Measurements from ENCODE around the gene SLC16A12.

The SLC16A12 gene

DNA sequence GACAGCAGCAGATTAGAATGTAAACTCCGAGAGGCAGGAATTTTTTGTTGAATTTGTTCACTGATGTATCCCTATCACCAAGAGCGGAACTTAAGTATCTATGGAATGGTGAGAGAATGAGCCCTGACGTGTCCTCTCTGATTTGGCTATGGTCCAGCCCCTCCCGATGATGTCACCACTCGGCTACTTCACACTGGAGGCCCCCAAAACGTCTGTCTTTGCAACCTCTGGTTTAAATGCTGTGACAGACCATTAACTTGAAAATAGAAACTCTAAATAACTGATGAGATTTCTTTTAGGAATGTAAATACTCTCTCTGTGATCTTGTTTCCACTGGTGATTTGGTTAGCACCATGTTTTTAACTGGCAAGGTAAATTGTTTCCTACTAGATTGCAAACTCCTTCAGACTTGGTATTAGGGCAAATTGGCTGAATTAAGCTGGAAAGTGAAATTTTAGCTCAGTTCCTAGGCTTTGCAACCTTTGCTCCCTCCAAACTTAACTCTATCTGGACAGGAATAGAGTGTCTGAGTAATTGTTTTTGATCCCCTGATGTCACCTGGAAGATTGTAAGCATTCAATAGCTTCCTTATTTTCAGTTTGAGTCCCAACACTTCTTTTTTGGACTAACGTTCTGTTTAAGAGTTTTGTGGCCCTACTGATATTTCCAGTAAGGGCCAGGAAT, 19.1 kb downstream of the SLC16A12 start:
- in situ Hi-C loops (cut with MboI; ENCODE audit: low sequenced_read_pairs), result no loop called here

DNA sequence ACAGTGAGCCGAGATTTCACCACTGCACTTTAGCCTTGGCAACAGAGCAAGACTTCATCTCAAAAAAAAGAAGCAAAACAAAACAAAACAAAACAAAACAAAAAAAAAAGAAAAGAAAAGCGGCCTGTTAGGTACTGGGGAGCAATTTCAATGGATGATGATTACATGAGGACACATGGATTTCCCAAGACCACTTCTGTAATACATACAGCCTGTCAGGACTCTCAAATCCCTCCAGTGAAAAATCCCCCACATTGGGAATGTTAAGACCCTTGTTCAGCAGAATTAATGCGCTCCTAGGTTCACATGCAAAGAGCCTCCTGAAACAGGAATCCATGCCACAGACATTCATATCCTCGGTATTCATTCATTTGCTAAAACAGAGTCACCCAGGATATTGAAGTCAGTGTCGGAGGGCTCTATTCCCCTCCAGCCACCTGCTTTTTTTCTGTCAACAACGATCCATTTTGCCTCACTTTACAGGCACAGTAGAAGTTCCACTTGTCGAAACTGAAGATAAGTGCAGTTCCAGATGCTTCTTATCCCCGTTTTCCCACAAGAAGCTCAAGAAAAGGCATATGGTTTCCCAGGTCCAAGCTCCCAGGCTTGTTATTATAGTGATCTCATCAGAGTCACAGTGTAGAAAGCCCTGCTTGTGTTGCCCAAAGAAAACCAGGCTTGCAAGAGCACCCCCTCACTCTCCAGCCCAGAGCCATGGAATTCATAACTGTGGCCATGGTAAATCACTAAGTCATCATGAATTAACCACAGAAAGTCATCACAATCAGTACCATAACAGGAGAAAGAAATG, 20.2 kb downstream of the SLC16A12 start:
- in situ Hi-C loops (cut with MboI; ENCODE audit: low sequenced_read_pairs), result no loop called here

DNA sequence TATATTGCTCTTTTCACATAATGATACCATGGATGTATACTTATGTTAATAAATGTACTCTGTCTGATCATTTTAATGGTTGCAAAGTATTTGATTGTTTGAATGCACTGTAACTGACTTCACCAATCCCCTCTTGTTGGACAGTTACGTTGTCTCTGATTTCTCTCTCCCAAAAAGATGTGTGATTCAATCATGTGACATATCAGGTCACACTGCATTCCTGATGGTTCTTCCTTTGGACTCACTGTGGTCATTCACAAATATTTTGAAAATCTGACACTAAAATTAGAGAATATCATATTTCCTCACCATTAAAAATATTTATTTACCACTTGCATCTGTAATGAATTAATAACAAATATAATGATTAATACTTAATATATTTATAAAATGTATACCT, 22.2 kb downstream of the SLC16A12 start:
- in situ Hi-C loops (cut with MboI; ENCODE audit: low sequenced_read_pairs), result no loop called here

GRCh38 chr10:89505640-89506275, 29.6 kb downstream of the SLC16A12 start:
- in situ Hi-C loops (cut with MboI; ENCODE audit: low sequenced_read_pairs), result no loop called here

- in situ Hi-C loops (cut with MboI; ENCODE audit: low sequenced_read_pairs), result no loop called here
These were observed 30.7 kb downstream of the SLC16A12 start for GRCh38 chr10:89504691-89505090.

DNA sequence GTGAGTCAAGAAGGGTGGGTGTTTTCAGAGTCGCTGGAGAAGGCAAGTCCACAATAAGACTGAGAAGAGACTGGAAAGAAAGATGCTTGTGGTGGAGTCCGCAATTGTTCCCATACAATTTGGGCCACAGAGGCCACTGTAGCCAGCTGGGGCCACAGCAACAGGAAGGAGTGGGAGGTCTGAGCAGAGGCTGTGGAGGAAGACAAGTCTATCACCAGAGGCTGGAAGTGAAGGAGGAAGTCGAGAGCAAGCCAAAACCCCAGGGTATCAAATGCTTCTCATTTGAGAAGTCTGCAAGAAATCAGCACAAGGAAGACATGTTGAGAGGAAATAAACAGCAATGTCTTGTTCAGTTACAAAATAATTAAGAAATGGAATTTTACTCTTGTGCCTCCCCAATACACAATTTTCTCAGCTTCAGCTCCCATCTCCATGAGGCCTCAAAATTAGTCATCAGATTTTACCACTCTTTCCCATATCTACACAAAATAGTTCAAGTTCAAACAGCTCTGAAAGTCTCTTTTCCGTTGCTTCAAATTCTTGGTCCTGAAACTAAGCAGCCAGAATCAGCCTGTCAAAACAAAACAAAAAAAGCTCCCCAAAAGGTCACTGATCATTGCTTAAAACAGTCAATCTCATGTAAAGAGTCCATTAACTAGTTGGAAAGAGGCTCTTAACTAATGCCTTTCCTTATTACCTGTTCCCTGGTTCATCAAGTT, 31.6 kb downstream of the SLC16A12 start:
- in situ Hi-C loops (cut with MboI; ENCODE audit: low sequenced_read_pairs), result no loop called here

DNA sequence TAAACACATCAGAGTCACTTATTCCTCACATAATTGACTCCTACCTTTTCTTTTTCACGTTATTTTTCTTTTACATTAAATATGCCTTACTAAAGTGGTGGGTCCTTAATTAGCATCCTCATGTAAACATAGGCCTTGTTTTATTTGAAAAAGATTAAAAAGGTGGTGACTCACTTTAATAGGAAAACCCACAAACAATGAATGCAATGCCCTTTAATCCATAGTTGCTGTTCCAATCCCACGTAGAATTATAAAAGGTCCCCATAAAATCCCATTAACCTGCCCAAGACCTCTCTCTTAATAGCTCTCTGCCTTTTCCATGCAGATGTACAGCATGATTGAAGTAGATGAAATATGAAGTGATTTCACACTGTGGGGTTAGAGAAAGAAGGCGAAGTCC, 32.2 kb downstream of the SLC16A12 start:
- in situ Hi-C loops (cut with MboI; ENCODE audit: low sequenced_read_pairs), result no loop called here

- in situ Hi-C loops (cut with MboI; ENCODE audit: low sequenced_read_pairs), result no loop called here
These were observed 32.8 kb downstream of the SLC16A12 start for GRCh38 chr10:89502549-89502948.

GRCh38 chr10:89494575-89494974, 40.8 kb downstream of the SLC16A12 start:
- in situ Hi-C loops (cut with MboI; ENCODE audit: low sequenced_read_pairs), result no loop called here

DNA sequence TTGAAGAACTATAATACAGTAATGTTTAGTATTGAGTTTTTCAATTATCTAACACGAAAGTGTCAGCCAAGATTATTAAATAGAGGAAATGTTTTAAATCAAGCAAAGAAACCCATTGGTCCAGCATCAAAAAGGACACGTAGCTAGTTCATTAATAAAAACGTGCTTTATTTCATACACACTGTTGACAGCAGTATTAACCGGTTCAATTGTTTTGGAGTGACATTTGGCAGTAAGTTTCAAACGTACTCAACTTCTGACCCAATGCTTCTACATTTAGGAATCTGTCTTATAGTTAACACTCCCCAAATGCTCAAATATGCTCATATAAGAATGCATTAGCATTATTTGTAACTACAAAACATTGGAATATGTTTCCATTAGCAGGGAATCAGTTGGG, 41.3 kb downstream of the SLC16A12 start:
- in situ Hi-C loops (cut with MboI; ENCODE audit: low sequenced_read_pairs), result no loop called here

DNA sequence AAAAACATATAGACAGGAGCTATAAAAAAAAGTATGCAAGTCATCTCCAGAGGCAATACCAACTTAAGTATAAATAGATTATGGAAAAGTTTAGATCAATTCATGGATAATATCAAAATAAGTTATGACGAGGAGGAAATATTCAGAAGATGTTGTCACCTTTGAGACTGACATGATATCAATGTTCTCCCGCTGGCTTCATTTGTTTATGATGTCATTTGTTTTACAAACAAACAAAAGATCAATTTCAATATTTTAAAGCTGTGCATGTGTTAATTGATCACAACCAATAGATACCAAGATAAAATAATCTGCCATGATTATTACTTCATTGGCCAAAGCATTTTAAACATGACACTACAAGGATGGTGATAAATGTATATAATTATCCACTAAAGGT, 43.5 kb downstream of the SLC16A12 start:
- in situ Hi-C loops (cut with MboI; ENCODE audit: low sequenced_read_pairs), result no loop called here

- in situ Hi-C loops (cut with MboI; ENCODE audit: low sequenced_read_pairs), result no loop called here
These were observed 44.6 kb downstream of the SLC16A12 start for GRCh38 chr10:89490596-89491335.

GRCh38 chr10:89482256-89482655, 53.1 kb downstream of the SLC16A12 start:
- in situ Hi-C loops (cut with MboI; ENCODE audit: low sequenced_read_pairs), result no loop called here

DNA sequence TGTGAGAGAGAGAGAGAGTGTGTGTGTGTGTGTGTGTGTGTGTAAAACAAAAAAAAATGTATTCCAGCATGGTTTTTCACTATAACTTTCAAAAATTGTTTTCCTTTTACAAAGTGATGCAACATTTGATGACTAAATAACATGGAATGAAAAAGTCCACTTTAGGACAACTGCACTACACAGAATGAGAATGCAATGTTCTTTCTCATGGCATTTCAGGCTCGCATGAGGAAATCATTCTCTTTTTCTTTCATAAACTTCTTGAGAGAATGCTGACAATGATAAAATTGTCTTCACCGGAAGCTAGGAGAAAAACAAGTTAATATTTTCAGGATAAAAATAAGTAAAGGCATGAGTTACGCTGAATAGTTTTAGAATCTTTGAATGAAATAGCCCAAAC, 53.7 kb downstream of the SLC16A12 start:
- in situ Hi-C loops (cut with MboI; ENCODE audit: low sequenced_read_pairs), result no loop called here

- in situ Hi-C loops (cut with MboI; ENCODE audit: low sequenced_read_pairs), result no loop called here
These were observed 55.5 kb downstream of the SLC16A12 start for GRCh38 chr10:89479771-89480446.

- in situ Hi-C loops (cut with MboI; ENCODE audit: low sequenced_read_pairs), result no loop called here
These were observed 56.4 kb downstream of the SLC16A12 start for GRCh38 chr10:89478739-89479654.

DNA sequence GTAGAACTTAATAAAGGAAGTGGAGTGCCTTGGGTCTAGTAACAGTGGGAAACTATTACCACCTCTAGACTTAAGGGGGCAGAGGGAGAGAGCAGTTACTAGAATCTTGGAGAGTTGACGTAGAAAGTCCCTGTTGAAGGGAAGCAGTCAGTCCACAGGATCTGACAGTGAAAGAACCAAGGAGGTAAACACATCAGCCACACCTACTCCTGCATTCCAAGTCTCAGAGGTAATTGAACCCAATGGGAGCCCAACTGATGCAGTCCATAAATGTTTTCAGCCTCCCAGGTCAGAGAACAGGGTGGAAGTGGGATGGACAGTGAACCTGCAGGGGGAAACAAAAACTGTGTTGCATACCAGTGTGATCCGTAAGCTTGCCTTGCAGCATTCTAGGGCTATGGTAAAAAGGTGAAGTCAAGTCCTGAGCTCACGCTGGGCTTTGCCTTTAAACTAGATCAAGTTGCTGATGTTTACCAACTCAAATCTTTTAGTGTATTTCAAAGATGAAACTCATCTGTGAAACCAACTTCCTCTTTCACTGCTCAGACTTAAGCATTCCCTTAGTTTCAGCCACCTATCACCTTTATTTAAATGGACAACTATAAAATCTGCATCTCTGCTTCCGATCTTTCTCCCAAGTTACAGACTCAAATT, 57.2 kb downstream of the SLC16A12 start:
- in situ Hi-C loops (cut with MboI; ENCODE audit: low sequenced_read_pairs), result no loop called here

GRCh38 chr10:89476150-89476549, 59.2 kb downstream of the SLC16A12 start:
- in situ Hi-C loops (cut with MboI; ENCODE audit: low sequenced_read_pairs), result no loop called here

Data from HL-60/S4 treated with retinoic acid at 250 ng/mL for 4 days and 3 days (cell line).